Skeletal muscle cell (primary cell): ENCODE measurements around the gene FAM111A.

ENCODE experiments used
- DNase-seq: peaks from one replicate; pipeline ENCODE4 v3.0.0-alpha.2; 2010; ENCODE audit warnings: low read depth
- H3K4me3 ChIP-seq: 2 replicates; pipeline ENCODE4 v1.5.1; 2011; ENCODE audit warnings: low read depth, mild to moderate bottlenecking, control low read depth, low read length, moderate library complexity

Gene FAM111A

DNA sequence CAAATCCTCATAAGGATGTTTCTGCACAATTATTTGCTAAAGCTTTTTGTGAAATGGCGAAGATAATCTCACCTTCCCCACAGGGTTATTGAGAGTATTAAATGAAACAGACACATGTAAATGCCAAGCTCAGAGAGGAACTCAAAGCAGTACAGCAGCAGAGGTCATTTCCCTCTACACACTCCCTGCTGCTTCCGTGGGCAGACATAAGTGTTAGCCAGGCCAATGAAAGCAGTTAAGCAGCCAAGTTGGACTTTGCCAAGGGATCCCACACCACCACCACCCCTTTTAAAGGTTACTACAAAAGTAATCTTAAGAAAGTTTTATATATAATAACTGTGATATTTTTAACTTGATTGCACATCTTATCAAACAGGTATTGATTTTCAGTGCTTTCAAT lies 4.0 kb upstream of the FAM111A start:
- DNase-seq: no peak
- H3K4me3 ChIP-seq: no peak overlapping the region

- DNase-seq: no peak
- H3K4me3 ChIP-seq: no peak overlapping the region
Observed at GRCh38 chr11:59141191-59141590, 1.5 kb upstream of the FAM111A start.

GRCh38 chr11:59141673-59142460 lies 789 bp upstream of the FAM111A start:
- DNase-seq: no peak

GRCh38 chr11:59144096-59144495 lies 1.4 kb downstream of the FAM111A start:
- peak overlapping the region; percentile 61 for H3K4me3 ChIP-seq
- DNase-seq: no peak

More at GRCh38 chr11:59141673-59142460, 789 bp upstream of the FAM111A start:
- peak overlapping the region; percentile 85 for H3K4me3 ChIP-seq

GRCh38 chr11:59144579-59145345 lies 2.1 kb downstream of the FAM111A start:
- peak; percentile 29 for DNase-seq
- peak overlapping the region; percentile 61 for H3K4me3 ChIP-seq

DNA sequence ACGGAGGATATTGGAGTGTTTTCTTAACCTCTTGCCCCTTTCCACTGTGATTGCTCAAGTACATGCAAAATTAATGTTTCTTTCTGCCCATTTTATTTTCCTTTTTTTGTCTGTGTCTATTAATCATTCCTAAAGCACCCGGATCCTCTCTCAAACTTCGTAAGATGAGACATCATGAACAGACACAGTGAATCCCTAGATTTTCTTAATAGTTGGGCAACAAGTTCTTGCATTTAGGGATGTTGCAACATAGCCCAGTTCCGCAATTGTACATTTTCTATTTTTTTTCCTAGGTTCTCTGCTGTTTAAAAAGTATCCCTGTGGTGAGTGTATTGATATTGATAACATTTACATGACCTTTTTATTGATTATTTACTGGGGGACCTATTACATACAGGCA lies 2.9 kb downstream of the FAM111A start:
- DNase-seq: peak; percentile 67
- H3K4me3 ChIP-seq: peak overlapping the region; percentile 61

DNA sequence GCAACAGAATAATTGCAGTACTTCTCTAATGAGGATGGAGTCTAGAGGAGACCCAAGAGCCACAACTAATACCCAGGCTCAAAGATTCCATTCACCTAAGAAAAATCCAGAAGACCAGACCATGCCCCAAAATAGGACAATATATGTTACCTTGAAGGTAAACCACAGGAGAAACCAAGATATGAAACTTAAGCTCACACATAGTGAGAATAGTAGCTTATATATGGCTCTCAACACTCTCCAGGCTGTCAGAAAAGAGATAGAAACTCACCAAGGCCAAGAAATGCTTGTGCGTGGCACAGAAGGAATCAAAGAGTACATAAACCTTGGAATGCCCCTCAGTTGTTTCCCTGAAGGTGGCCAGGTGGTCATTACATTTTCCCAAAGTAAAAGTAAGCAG lies 9.1 kb downstream of the FAM111A start:
- no peak overlapping the region for H3K4me3 ChIP-seq
- DNase-seq: no peak

GRCh38 chr11:59152312-59152951 lies 9.8 kb downstream of the FAM111A start:
- DNase-seq: no peak

DNA sequence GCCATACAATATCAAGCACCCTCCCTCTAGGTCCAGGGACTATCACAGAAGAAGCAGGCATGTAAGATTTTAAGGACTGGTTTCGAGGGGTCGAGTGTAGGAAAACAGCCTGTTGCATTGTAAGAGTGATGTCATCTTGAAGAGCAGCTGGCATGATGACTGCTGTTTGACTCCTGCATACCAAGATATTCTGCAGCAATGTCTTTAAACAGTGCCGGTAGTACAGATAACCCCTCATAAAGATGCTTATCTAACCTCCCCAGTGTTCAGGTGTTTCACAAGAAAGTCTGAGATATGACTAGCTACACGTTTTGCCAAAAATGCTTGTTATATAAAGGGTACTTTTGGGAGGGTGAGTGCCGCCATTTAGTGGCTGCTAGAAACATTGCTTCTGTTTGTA lies 12.0 kb downstream of the FAM111A start:
- DNase-seq: no peak
- H3K4me3 ChIP-seq: no peak overlapping the region

More at GRCh38 chr11:59152312-59152951, 9.8 kb downstream of the FAM111A start:
- no peak overlapping the region for H3K4me3 ChIP-seq

- no peak for DNase-seq
Observed at GRCh38 chr11:59157433-59157832, 14.8 kb downstream of the FAM111A start.

DNA sequence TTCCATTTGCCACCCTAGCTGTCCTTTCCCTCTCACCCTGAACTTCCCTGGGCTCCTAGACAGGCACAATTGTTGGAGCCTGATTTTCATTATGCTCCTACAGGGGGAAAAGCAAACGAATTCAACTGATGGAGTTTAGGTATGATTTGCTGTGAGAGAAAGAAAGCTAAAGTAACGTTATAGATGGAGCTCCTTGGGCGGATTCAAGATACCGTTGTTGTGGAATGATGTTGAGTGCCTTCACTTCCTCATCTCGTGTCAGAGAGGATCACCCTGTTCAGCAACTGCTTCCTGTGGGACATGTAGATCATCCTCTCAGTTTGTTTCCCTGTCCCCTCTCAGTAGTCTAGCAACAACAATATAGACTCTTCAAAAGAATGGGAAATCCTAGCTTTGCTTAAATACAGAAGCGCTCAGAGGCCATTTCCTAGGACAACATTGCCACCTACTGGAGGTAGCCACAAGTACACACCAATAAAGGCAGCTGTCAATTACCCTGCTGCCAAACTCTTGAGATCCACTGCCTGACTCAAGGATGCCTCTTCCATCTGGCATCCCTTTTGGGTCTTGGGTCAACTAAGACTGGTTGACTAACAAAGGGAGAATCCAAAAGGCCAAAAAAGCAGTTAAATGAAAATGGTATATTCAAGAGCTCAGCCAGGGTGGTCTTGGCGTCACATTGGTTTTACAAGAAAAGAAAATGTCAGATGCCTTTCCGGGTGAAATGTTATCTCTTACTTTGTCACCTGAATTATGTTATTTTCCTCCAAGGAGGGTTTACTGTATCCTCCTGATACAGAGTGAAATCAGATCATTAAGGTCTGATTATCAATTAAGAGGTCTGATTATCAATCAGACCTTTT lies 15.8 kb downstream of the FAM111A start:
- no peak for DNase-seq
- peak overlapping the region; percentile 1 for H3K4me3 ChIP-seq

More at GRCh38 chr11:59157433-59157832, 14.8 kb downstream of the FAM111A start:
- no peak overlapping the region for H3K4me3 ChIP-seq

GRCh38 chr11:59164028-59164427 lies 21.4 kb downstream of the FAM111A start:
- DNase-seq: no peak

GRCh38 chr11:59171508-59172322 lies 29.1 kb downstream of the FAM111A start, which contains the start of gene DTX4:
Gene DTX4 (plus strand): TSS chr11:59172132. CDS start chr11:59172596, 464 bp downstream.
- peak within 1 kb of the TSS; percentile 64 for H3K4me3 ChIP-seq

More at GRCh38 chr11:59164028-59164427, 21.4 kb downstream of the FAM111A start:
- no peak overlapping the region for H3K4me3 ChIP-seq

DNA sequence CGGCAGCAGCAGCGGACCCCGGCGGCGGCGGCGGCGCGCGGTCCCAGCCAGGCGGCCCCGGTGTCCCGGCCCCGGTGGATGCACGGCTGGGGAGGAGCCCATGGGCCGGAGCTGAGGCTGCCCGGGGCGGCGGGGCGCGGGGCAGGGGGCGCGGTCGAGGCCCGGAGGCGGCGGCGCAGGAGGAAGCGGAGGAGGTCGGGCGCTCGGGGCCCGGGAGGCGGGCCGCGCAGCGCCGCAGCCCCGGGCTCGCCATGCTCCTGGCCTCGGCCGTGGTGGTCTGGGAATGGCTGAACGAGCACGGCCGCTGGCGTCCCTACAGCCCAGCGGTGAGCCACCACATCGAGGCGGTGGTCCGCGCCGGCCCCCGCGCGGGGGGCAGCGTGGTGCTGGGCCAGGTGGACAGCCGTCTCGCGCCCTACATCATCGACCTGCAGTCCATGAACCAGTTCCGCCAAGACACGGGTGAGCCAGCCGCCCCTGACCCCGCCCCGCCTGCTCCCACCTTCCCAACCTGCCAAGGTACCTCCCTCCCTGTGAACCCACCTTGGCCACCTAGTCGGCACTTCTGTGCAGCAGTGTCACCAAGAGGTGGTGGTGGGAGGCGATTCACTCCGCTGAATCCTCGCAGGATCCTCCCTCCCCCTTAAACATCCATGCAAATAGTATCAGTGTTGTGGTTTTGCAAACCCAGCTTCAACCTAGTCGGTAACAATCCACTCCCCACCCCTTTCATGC lies 29.9 kb downstream of the FAM111A start:
- DNase-seq: no peak
- H3K4me3 ChIP-seq: peak overlapping the region; percentile 64

More at GRCh38 chr11:59171508-59172322, 29.1 kb downstream of the FAM111A start, which contains the start of gene DTX4:
- DNase-seq: peak; percentile 62

DNA sequence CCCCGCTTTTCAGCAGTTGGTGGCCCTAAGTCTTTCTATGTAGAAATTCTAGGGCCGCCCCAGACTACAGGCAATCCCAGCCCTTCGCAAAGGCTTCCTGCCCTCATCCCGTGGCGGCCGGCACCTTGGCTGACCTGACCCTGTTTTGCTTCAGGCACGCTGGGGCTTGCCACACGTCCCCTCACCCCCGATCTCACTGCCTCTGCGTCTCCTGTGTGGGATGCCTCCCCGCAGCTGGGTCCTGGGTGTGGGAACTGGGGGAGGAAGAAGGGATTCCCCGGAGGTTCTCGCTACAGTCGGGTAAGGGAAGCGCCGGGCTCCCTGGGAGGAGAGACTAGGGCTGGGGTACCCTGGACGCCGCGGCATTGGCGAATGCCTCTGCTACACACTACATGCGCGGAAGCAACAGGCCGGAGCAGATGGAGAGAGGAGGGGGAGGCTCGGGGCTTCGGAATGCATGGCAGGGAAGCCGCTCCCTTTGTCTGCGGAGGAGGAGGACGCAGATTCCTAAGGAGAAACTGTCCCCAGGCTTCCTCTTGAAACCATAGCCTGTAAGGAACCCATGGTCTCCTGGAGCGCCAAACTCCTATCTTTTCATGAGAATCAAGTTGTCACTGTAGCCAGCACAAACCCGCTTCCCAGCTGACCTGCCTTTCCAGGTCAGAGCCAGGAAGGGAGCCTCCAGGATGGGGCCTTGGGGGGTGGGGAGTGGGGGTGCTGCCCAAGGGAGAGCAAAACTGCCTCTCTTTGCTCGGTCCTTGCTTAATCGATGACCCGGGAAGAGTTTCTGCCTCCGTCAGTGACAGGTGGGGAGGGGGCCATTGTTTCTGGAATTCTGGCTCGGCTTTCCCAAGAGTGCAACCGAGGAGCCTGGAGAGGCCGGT lies 30.7 kb downstream of the FAM111A start:
- H3K4me3 ChIP-seq: peak overlapping the region; percentile 64
- DNase-seq: no peak

- peak overlapping the region; percentile 64 for H3K4me3 ChIP-seq
- no peak for DNase-seq
Observed at GRCh38 chr11:59173964-59174663, 31.5 kb downstream of the FAM111A start.
